IMR-90 (cell line): ENCODE measurements around the gene DHCR24. TPM values are rescaled to one million over a fixed set of nuclear protein-coding genes. Genes with fewer than 3 reads are reported as not detected.

Experiments used
- ATAC-seq: fragments of 200-7000 bp; cut with Tn5 transposase; 2 replicates; pipeline ENCODE4 v1.9.1; 2020; ENCODE audit warnings: low read depth, mild to moderate bottlenecking, moderate library complexity
- BruUV-seq: library from RNA; stranded (reverse); fragments of 400-500 nt; replicated peaks from 2 replicates; lab custom pipeline; 2021; lab: Mats Ljungman, UMichigan
- CTCF ChIA-PET: fragments of 300-600 bp; formaldehyde crosslinking; extraction: SDS; loops from one replicate; lab custom pipeline; 2021; ENCODE audit warnings: antibody characterized with exemption; lab: Yijun Ruan, JAX
- POLR2A ChIA-PET: fragments of 300-600 bp; sonication (Branson Sonifier 250); formaldehyde crosslinking; loops from one replicate; lab custom pipeline; 2022; ENCODE audit warnings: antibody characterized with exemption; ENCODE audit not compliant: unreplicated experiment; lab: Charles Lee
- DNase-seq: peaks from one replicate; pipeline ENCODE4 v3.0.0; 2013
- H2AFZ ChIP-seq: replicated peaks from 2 replicates; pipeline ENCODE3; 2013; ENCODE audit warnings: low read length, mild to moderate bottlenecking; ENCODE audit not compliant: poor library complexity
- H2AK5ac ChIP-seq: 2 replicates; pipeline ENCODE4 v1.6.1; 2013; ENCODE audit warnings: low read depth, low read length, inconsistent platforms
- H2AK9ac ChIP-seq: replicated peaks from 2 replicates; pipeline ENCODE3; 2013; ENCODE audit warnings: mild to moderate bottlenecking, low read depth, low read length, moderate library complexity; ENCODE audit not compliant: poor library complexity
- H2BK120ac ChIP-seq: 2 replicates; pipeline ENCODE4 v1.6.1; 2013; ENCODE audit warnings: low read depth, low read length, inconsistent platforms
- H2BK15ac ChIP-seq: 3 replicates; pipeline ENCODE4 v1.6.1; 2013; ENCODE audit warnings: low read depth, low read length, inconsistent platforms
- H2BK20ac ChIP-seq: 2 replicates; pipeline ENCODE4 v1.6.1; 2013; ENCODE audit warnings: low read depth, mild to moderate bottlenecking, inconsistent platforms, low read length, moderate library complexity
- H2BK5ac ChIP-seq: 2 replicates; pipeline ENCODE4 v1.6.1; 2013; ENCODE audit warnings: mild to moderate bottlenecking, low read depth, low read length, inconsistent platforms; ENCODE audit not compliant: poor library complexity, severe bottlenecking
- H3K14ac ChIP-seq: replicated peaks from 2 replicates; pipeline ENCODE4 v1.6.1; 2013; ENCODE audit warnings: low read depth, low read length, inconsistent platforms
- H3K18ac ChIP-seq: 2 replicates; pipeline ENCODE4 v1.6.1; 2013; ENCODE audit warnings: low read depth, low read length, control low read depth
- H3K23ac ChIP-seq: 2 replicates; pipeline ENCODE4 v1.6.1; 2013; ENCODE audit warnings: low read depth, low read length, inconsistent platforms
- H3K27ac ChIP-seq: 2 replicates; pipeline ENCODE4 v1.5.1; 2013; ENCODE audit warnings: mild to moderate bottlenecking, control low read depth, low read length; ENCODE audit not compliant: insufficient read depth
- H3K27me3 ChIP-seq: 2 replicates; pipeline ENCODE4 v1.6.1; 2013; ENCODE audit warnings: low read length; ENCODE audit not compliant: control insufficient read depth, insufficient read depth
- H3K36me3 ChIP-seq: 2 replicates; pipeline ENCODE4 v1.6.1; 2013; ENCODE audit warnings: low read length, mixed read lengths; ENCODE audit not compliant: control insufficient read depth, insufficient read depth
- H3K4ac ChIP-seq: 2 replicates; pipeline ENCODE4 v1.6.1; 2013; ENCODE audit warnings: low read depth, low read length, inconsistent platforms
- H3K4me1 ChIP-seq: 2 replicates; pipeline ENCODE4 v1.6.1; 2013; ENCODE audit warnings: low read length, mixed read lengths; ENCODE audit not compliant: control insufficient read depth, insufficient read depth
- H3K4me2 ChIP-seq: 2 replicates; pipeline ENCODE4 v1.6.1; 2013; ENCODE audit warnings: low read depth, mild to moderate bottlenecking, control low read depth, low read length, moderate library complexity
- H3K4me3 ChIP-seq: 2 replicates; pipeline ENCODE4 v1.5.1; 2013; ENCODE audit warnings: low read depth, mild to moderate bottlenecking, control low read depth, low read length, moderate library complexity; ENCODE audit not compliant: insufficient read depth
- H3K56ac ChIP-seq: 2 replicates; pipeline ENCODE4 v1.6.1; 2013; ENCODE audit warnings: low read length, inconsistent platforms; ENCODE audit not compliant: insufficient read depth; ENCODE audit errors: extremely low read depth
- H3K79me1 ChIP-seq, 2 experiments: 2 replicates each; pipeline ENCODE4 v1.6.1; 2013; ENCODE audit warnings: low read length in 2 of 2, inconsistent platforms in 1 of 2, low read depth in 1 of 2
- H3K9ac ChIP-seq: 2 replicates; pipeline ENCODE4 v1.6.1; 2013; ENCODE audit warnings: low read depth, low read length, control low read depth
- H3K9me1 ChIP-seq: 2 replicates; pipeline ENCODE4 v1.6.1; 2013; ENCODE audit warnings: low read length, inconsistent platforms; ENCODE audit not compliant: insufficient read depth
- H3K9me3 ChIP-seq: 2 replicates; pipeline ENCODE4 v1.6.1; 2013; ENCODE audit warnings: low read length; ENCODE audit not compliant: control insufficient read depth, insufficient read depth
- H4K20me1 ChIP-seq: 2 replicates; pipeline ENCODE4 v1.6.1; 2013; ENCODE audit warnings: low read length, inconsistent platforms; ENCODE audit not compliant: insufficient read depth
- H4K5ac ChIP-seq: 2 replicates; pipeline ENCODE4 v1.6.1; 2013; ENCODE audit warnings: mild to moderate bottlenecking, low read depth, low read length, control low read depth
- H4K8ac ChIP-seq, 2 experiments: 2 replicates each; pipeline ENCODE4 v1.6.1; 2013; ENCODE audit warnings: low read depth in 2 of 2, low read length in 2 of 2, control low read depth in 1 of 2, inconsistent platforms in 1 of 2
- H4K91ac ChIP-seq: 2 replicates; pipeline ENCODE4 v1.6.1; 2013; ENCODE audit warnings: low read depth, low read length, inconsistent platforms; ENCODE audit not compliant: insufficient read depth
- CTCF ChIP-seq: conservative IDR thresholded peaks from 2 replicates; pipeline ENCODE4 v1.5.1; 2012; ENCODE audit warnings: mild to moderate bottlenecking, low read depth, low read length, improper control_type of control experiment
- ELK1 ChIP-seq: fragments of 150-350 bp; IDR thresholded peaks from 2 replicates; pipeline ENCODE4 v1.6.1; 2016; ENCODE audit warnings: low read depth, mild to moderate bottlenecking, low read length, moderate library complexity, borderline replicate concordance
- FOS ChIP-seq: fragments of 150-350 bp; IDR thresholded peaks from 2 replicates; pipeline ENCODE4 v1.6.1; 2016; ENCODE audit warnings: low read depth, low read length
- NFE2L2 ChIP-seq: fragments of 150-350 bp; IDR thresholded peaks from 2 replicates; pipeline ENCODE4 v1.6.1; 2016; ENCODE audit warnings: low read depth, mild to moderate bottlenecking, low read length
- POLR2A ChIP-seq: IDR thresholded peaks from 2 replicates; pipeline ENCODE4 v1.6.1; 2012; ENCODE audit warnings: mild to moderate bottlenecking, low read depth, low read length
- SMC3 ChIP-seq: fragments of 150-350 bp; IDR thresholded peaks from 2 replicates; pipeline ENCODE4 v1.6.1; 2016; ENCODE audit warnings: low read depth, mild to moderate bottlenecking, antibody characterized with exemption, low read length, moderate library complexity
- USF2 ChIP-seq: fragments of 150-350 bp; IDR thresholded peaks from 2 replicates; pipeline ENCODE4 v1.6.1; 2017; ENCODE audit warnings: mild to moderate bottlenecking, antibody characterized with exemption, low read length, low read depth
- WGBS, 2 experiments: methylation state at CpG; one replicate each; pipeline versions ENCODE4 v1.1.5 to v1.1.7; 2013; ENCODE audit warnings: missing lambda C conversion rate in 2 of 2; ENCODE audit not compliant: insufficient read length in 1 of 2; ENCODE audit errors: extremely low coverage in 2 of 2; 5-methylcytosine and 5-hydroxymethylcytosine counted together
- dilution Hi-C: fragments of 300-500 bp; cut with HindIII; formaldehyde crosslinking; loops from one replicate; pipeline ENCODE4 v1.14.3; 2018; ENCODE audit warnings: low sequenced_read_pairs; ENCODE audit not compliant: unreplicated experiment
- in situ Hi-C: fragments of 300-500 bp; cut with MboI; formaldehyde crosslinking; loops from 3 replicates; pipeline ENCODE4 v1.14.3; 2019; ENCODE audit warnings: low sequenced_read_pairs, inconsistent platforms, mixed read lengths
- intact Hi-C: fragments of 100-400 bp; cut with micrococcal nuclease; formaldehyde crosslinking; loops from 2 replicates; pipeline ENCODE4 v1.10.0; 2022
- polyA plus RNA-seq, 3 experiments: library from polyadenylated mRNA; depleted of rRNA; stranded (reverse); fragments of >200 nt; gene quantifications; 2 replicates each; pipeline ENCODE4 v1.2.3, GENCODE V29; 2012; ENCODE audit warnings: low replicate concordance in 1 of 3
- total RNA-seq: library from RNA; depleted of rRNA; stranded (reverse); fragments of >200 nt; gene quantifications from 2 replicates; pipeline ENCODE4 v1.2.3, GENCODE V29; 2012

Gene DHCR24
- total and polyA plus RNA-seq, 2 of the 4 experiments (the other 2 are of a cell fraction), result 130 to 194 TPM

GRCh38 chr1:54800899-54801759, 85.9 kb downstream of the DHCR24 start, which contains the start of gene TTC22 (continued):
- TF ChIP-seq USF2, result no peak
- TF ChIP-seq POLR2A, result no peak

- dilution Hi-C loops, result no loop called here
- POLR2A ChIA-PET, result interaction anchor here (0.6 kb wide), 1 partner anchor 71 kb away, joined by 4 read pairs; no protein-coding TSS in a partner anchor
- no TSS peak for BruUV-seq
- no peak for TF ChIP-seq POLR2A
- TF ChIP-seq CTCF, result no peak
- TF ChIP-seq ELK1, result no peak
- no peak for TF ChIP-seq FOS
- TF ChIP-seq NFE2L2, result no peak
- TF ChIP-seq USF2, result no peak
- TF ChIP-seq SMC3, result no peak
These were observed 86.7 kb downstream of the DHCR24 start for GRCh38 chr1:54800041-54800898.

More at GRCh38 chr1:54800041-54800898, 86.7 kb downstream of the DHCR24 start:
- H3K23ac ChIP-seq, result no peak overlapping the region
- H3K79me1 ChIP-seq, result no peaks in the 10 kb centered on the region
- no peak overlapping the region for H3K4me2 ChIP-seq
- peaks cover 46% of the 10 kb centered on the region for H3K27me3 ChIP-seq
- H4K91ac ChIP-seq, result no peak overlapping the region
- H4K8ac ChIP-seq, result no peak overlapping the region
- no peaks in the 10 kb centered on the region; the same call in 1 of the 2 replicates for H3K4me1 ChIP-seq
- no peak overlapping the region for H3K56ac ChIP-seq
- H4K20me1 ChIP-seq, result no peaks in the 10 kb centered on the region
- no peak overlapping the region for H4K5ac ChIP-seq
- H3K4ac ChIP-seq, result no peak overlapping the region
- no peak overlapping the region for H2BK120ac ChIP-seq
- intact Hi-C loops, result no loop called here
- H2AK5ac ChIP-seq, result no peak overlapping the region
- 26% methylated on average over 32 of the region's 39 CpGs; no CpG with 5 or more reads in 1 of the 2 experiments for WGBS, 2 experiments
- no peak overlapping the region for H2BK20ac ChIP-seq
- ATAC-seq (no peak), DNase-seq (no peak)
- H3K4me3 ChIP-seq, result no peak overlapping the region
- H2BK15ac ChIP-seq, result no peak overlapping the region
- H3K27ac ChIP-seq, result no peak overlapping the region
- no peak overlapping the region for H2BK5ac ChIP-seq
- no peak overlapping the region for H2AK9ac ChIP-seq
- no peak overlapping the region for H2AFZ ChIP-seq
- H3K9me3 ChIP-seq, result no peaks in the 10 kb centered on the region
- in situ Hi-C loops, result no loop called here
- CTCF ChIA-PET, result no interaction called here
- no peak overlapping the region for H3K9ac ChIP-seq
- 0 out of 2 replicates have a peak, but pooled peaks cover 2% of the 10 kb centered on the region for H3K9me1 ChIP-seq
- no peak overlapping the region for H3K18ac ChIP-seq
- H3K36me3 ChIP-seq, result no peaks in the 10 kb centered on the region
- no peak overlapping the region for H3K14ac ChIP-seq
